Fibroblast of villous mesenchyme (primary cell): ENCODE results near the gene TSC1. TPM values are rescaled to one million over a fixed set of nuclear protein-coding genes. Genes with fewer than 3 reads are reported as not detected.

Experiments
- DNase-seq: peaks from one replicate; pipeline ENCODE4 v3.0.0-alpha.2; 2010; ENCODE audit warnings: low read depth
- H3K4me3 ChIP-seq: 2 replicates; pipeline ENCODE4 v1.5.1; 2011; ENCODE audit warnings: low read depth, mild to moderate bottlenecking, low read length
- CTCF ChIP-seq: IDR thresholded peaks from 2 replicates; pipeline ENCODE4 v1.5.1; 2012; ENCODE audit warnings: low read depth, mild to moderate bottlenecking, low read length; ENCODE audit not compliant: insufficient read depth
- total RNA-seq: library from RNA; depleted of rRNA; stranded (reverse); fragments of >200 nt; gene quantifications from 2 replicates; pipeline ENCODE4 v1.2.3, GENCODE V29; 2012

Gene TSC1
- total RNA-seq, 1 donor, result 65.2 TPM

GRCh38 chr9:132894346-132894745, 50.1 kb downstream of the TSC1 start:
- DNase-seq, result no peak
- H3K4me3 ChIP-seq, result no peak overlapping the region
- no peak for TF ChIP-seq CTCF

- no peak for TF ChIP-seq CTCF
- no peak overlapping the region for H3K4me3 ChIP-seq
- no peak for DNase-seq
Observed at GRCh38 chr9:132892400-132892799, 52.0 kb downstream of the TSC1 start.

GRCh38 chr9:132888151-132888550, 56.3 kb downstream of the TSC1 start:
- no peak overlapping the region for H3K4me3 ChIP-seq
- DNase-seq, result no peak
- no peak for TF ChIP-seq CTCF

GRCh38 chr9:132887181-132888120, 57.0 kb downstream of the TSC1 start:
- no peak for DNase-seq
- no peak overlapping the region for H3K4me3 ChIP-seq
- TF ChIP-seq CTCF, result no peak

GRCh38 chr9:132886334-132886725, 58.1 kb downstream of the TSC1 start:
- no peak for DNase-seq
- H3K4me3 ChIP-seq, result no peak overlapping the region
- TF ChIP-seq CTCF, result no peak

GRCh38 chr9:132885720-132886333, 58.6 kb downstream of the TSC1 start:
- TF ChIP-seq CTCF, result no peak
- H3K4me3 ChIP-seq, result no peak overlapping the region
- DNase-seq, result no peak
